K562 treated with DMSO at 1 percent for 4 hours (cell line): ENCODE results near the gene CTNNA2. TPM values are rescaled to one million over a fixed set of nuclear protein-coding genes. Genes with fewer than 3 reads are reported as not detected.

Experiments
- total RNA-seq: library from RNA; unstranded; fragments of 300-600 nt; gene quantifications from 2 replicates; pipeline ENCODE4 v1.2.3, GENCODE V29; 2022; ENCODE audit not compliant: insufficient read depth

CTNNA2 gene
- total RNA-seq: 0.27 and 6.2 TPM in 2 replicates

DNA sequence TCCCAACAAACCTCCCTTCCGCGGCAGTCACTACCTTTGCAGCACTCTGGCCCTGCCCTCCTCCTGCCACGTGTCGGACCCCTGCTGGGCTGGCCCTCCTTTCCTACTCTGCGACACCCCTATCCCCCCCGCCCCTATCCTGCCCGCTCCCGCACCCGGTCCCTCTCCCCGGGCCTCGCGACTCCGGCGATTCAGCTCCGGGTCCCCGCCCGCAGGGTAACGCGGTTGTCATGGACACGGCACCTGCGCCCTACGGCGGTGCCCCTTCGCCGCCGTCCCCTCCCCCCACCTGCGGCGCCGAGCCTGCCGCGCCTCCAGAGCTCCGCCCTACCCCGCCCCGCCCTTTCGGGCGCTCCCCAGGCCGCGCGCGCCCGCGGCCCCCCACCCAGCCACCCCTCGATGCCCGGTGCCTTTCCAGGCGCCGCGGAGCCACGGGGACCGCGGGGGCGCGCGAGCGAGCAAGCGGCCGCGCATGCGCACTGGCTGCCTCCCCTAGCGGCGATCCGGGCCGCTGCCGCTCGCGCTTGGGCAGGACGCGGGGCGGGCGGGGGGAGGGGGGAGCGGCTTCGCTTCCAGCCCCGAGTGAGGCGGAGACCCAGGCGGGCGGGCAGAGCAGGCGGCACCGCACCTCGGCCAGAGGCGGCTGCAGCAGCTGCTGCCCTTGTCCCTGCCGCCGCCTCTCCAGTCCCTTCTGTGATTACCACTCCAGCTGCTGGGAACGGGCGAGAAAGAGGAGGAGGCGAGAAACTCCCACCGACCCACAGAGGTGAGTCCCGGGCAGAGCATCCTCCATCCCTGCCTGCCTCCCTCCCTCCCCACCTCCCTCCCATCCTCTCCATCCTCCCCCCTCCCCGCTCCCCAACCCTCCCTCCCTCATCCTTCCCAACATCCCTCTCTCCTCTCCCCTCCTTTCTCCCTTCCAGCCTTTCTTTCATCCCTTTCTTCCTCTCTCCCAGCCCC lies at the start of gene CTNNA2:
CTNNA2 (plus strand) TSS at position 610 of the 960 bp plus-strand sequence.

GRCh38 chr2:80303909-80304837 lies 791.3 kb downstream of the CTNNA2 start, which contains the start of gene LRRTM1:
Gene LRRTM1 (minus strand): TSS chr2:80304752. CDS start chr2:80303819, 933 bp downstream.

